Measurements from ENCODE around the gene CCDC51. TPM values are rescaled to one million over a fixed set of nuclear protein-coding genes. Genes with fewer than 3 reads are reported as not detected.

The CCDC51 gene
- total and polyA plus RNA-seq, 7 experiments from 2014 or later = 3.6 to 16.5 (median 7.1) TPM

DNA sequence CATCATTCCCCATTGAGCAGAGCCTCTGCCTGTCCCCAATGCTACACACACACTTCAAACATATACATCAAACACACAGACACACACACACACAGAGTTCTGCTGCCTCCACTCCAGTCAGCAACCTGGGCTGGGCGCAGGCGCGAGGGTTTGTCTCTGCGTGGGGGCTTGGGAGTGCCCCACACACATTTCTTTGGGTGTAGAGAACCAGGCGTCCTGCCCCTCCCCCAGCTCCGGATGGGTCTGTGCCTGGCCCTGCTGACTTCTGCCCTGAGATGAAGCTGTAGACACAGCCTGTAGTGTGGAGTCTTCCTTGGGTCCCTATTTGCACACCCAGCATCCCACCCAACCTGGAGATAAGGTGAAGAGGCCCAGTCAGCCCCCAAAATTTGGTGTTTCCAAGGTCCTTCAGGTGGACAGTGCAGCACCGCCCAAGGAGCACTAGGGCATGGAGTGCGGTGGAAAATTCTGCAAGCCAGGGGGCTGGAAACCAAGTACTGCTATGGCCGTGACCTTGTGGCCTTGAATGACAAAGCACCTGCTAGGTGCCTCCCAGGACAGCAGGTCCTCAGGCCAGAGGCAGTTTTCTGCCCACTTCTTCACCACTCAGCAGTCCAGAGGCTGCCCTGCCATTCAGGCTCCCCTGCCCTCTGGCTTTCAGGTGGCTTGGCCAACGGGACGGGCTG, 41.1 kb downstream of the CCDC51 start:
- Histone ChIP-seq H3K27ac (ENCODE audit: low read depth, low read length) (no peak overlapping the region), H3K4me3 (ENCODE audit: low read length) (no peak overlapping the region), H3K9me3 (ENCODE audit: control insufficient read depth in 2 of 3, low read length in 3 of 3) (no peaks in the 10 kb centered on the region), H3K27me3 (ENCODE audit: control insufficient read depth in 2 of 2, insufficient read depth in 2 of 2, low read length in 2 of 2) (no peaks in the 10 kb centered on the region), H3K4me1 (ENCODE audit: control insufficient read depth in 2 of 2, insufficient read depth in 2 of 2, low read length in 2 of 2) (no peaks in the 10 kb centered on the region), H3K36me3 (ENCODE audit: control insufficient read depth in 2 of 3, insufficient read depth in 3 of 3, low read length in 3 of 3) (no peaks in the 10 kb centered on the region)
- ATAC-seq (no peak), DNase-seq (no peak)
- Mint-ChIP-seq H3K4me3 (no peak overlapping the region), H3K36me3 (no peaks in the 10 kb centered on the region), H3K4me1 (peaks cover 0 to 3% (median 0%) of the 10 kb centered on the region in 7 donors), H3K27ac (no peak overlapping the region), H3K9me3 (no peaks in the 10 kb centered on the region), H3K27me3 (peaks cover 0 to 10% (median 10%) of the 10 kb centered on the region in 5 donors)
- POLR2A ChIA-PET = interaction anchor here (2.7 kb wide), 1 partner anchor 149 kb away, joined by 17 read pairs; no protein-coding TSS in a partner anchor
- intact Hi-C loops (cut with micrococcal nuclease) = no loop called here
- CTCF ChIA-PET = interaction anchor here (5.3 to 5.8 kb wide), 2 partner anchors 35 to 150 kb away, joined by 115 to 187 read pairs; partner anchors contain the start of gene PLXNB1

DNA sequence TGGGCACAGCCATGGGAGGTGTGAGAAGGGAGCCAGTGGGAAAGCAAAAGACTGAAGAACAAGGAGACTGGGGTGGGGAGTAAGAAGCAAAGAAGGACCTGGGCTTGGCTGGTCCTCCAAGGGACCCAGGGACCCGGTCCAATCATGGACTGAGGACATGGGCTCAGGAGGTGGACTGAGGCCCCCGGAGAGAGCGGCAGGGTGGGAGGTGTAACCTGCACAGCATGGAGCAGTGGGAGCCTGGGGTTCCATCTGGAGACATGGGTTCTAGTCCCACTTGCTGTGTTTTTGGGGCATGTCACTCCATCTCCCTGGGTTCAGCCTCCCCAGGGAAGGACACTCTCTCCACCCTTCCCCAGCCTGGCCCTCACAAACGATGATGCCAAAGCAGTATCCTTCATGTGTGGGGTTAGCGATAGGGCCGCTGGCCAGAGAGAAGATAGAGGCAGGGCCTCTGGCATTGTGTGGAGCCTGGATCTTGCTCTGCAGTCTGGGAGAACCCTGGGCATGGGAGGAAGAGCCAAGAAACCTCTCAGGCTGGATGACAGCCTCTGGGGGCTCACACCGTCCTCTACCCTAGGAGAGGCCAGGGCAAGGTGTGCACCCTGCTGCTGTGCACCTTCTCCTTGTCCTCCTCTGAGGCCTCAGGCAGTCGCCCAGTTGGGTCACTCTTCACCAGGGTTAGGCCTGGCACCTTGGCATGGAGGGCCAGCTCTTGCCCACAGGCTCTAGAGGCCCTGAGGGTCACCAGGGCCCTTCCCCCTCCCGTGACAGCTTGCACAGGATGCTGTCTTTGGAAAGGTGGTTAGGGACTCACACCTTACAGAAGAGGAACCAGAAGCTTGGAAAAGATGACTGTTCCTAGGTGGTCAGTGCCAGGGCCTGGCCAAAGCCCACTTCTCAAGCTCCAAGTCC, 41.9 kb downstream of the CCDC51 start:
- Mint-ChIP-seq H3K9me3 (no peaks in the 10 kb centered on the region), H3K27me3 (peaks cover 0 to 14% (median 10%) of the 10 kb centered on the region in 5 donors), H3K4me1 (peaks cover 0 to 3% (median 0%) of the 10 kb centered on the region in 7 donors), H3K4me3 (no peak overlapping the region), H3K36me3 (no peaks in the 10 kb centered on the region), H3K27ac (no peak overlapping the region)
- H3K27me3 ChIP-seq (ENCODE audit: control insufficient read depth in 2 of 2, insufficient read depth in 2 of 2, low read length in 2 of 2) = no peaks in the 10 kb centered on the region
- DNase-seq = no peak
- H3K4me3 ChIP-seq (ENCODE audit: low read length) = no peak overlapping the region
- H3K27ac ChIP-seq (ENCODE audit: low read depth, low read length) = no peak overlapping the region
- ChIA-PET CTCF (interaction anchor here (5.3 to 5.8 kb wide), 2 partner anchors 36 to 151 kb away, joined by 115 to 187 read pairs; partner anchors contain the start of gene PLXNB1), POLR2A (no interaction called here)
- no peaks in the 10 kb centered on the region for H3K36me3 ChIP-seq (ENCODE audit: control insufficient read depth in 2 of 3, insufficient read depth in 3 of 3, low read length in 3 of 3)
- ATAC-seq = no peak
- no peaks in the 10 kb centered on the region for H3K4me1 ChIP-seq (ENCODE audit: control insufficient read depth in 2 of 2, insufficient read depth in 2 of 2, low read length in 2 of 2)
- H3K9me3 ChIP-seq (ENCODE audit: control insufficient read depth in 2 of 3, low read length in 3 of 3) = no peaks in the 10 kb centered on the region
- intact Hi-C loops (cut with micrococcal nuclease) = no loop called here

DNA sequence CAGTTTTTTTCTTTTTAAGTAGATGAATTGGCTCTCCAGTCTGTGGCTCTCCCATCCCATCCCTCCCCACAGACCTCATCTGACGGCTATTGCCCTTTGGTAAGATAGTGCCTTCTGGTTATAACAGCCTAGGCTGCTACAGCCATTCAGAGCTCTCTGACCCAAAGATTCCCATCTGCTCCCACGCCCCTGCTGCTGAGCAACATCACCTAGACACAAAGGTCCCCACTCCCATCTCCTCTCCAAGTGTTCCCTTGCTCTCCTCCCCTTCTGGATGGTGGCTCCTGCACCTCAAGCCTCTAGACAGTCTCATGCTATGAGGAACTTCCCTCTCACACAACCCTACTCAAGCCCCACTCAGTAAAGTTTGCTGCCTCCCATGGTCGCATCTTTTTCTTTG, 44.2 kb downstream of the CCDC51 start:
- Histone ChIP-seq H3K27me3 (ENCODE audit: control insufficient read depth in 2 of 2, insufficient read depth in 2 of 2, low read length in 2 of 2) (no peaks in the 10 kb centered on the region), H3K36me3 (ENCODE audit: control insufficient read depth in 2 of 3, insufficient read depth in 3 of 3, low read length in 3 of 3) (no peaks in the 10 kb centered on the region), H3K4me3 (ENCODE audit: low read length) (no peak overlapping the region), H3K27ac (ENCODE audit: low read depth, low read length) (no peak overlapping the region), H3K9me3 (ENCODE audit: control insufficient read depth in 2 of 3, low read length in 3 of 3) (no peaks in the 10 kb centered on the region), H3K4me1 (ENCODE audit: control insufficient read depth in 2 of 2, insufficient read depth in 2 of 2, low read length in 2 of 2) (no peaks in the 10 kb centered on the region)
- H3K27me3 Mint-ChIP-seq = peaks cover 6 to 14% (median 10%) of the 10 kb centered on the region in 5 donors
- no peak overlapping the region for H3K27ac Mint-ChIP-seq
- no peak overlapping the region for H3K4me3 Mint-ChIP-seq
- ATAC-seq (no peak), DNase-seq (no peak)
- H3K4me1 Mint-ChIP-seq = no peaks in the 10 kb centered on the region
- POLR2A ChIA-PET = no interaction called here
- H3K36me3 Mint-ChIP-seq = no peaks in the 10 kb centered on the region
- no peaks in the 10 kb centered on the region for H3K9me3 Mint-ChIP-seq
- intact Hi-C loops (cut with micrococcal nuclease) = no loop called here
- CTCF ChIA-PET = interaction anchor here (1.0 kb wide), 1 partner anchor 112 kb away, joined by 3 read pairs; no protein-coding TSS in a partner anchor

DNA sequence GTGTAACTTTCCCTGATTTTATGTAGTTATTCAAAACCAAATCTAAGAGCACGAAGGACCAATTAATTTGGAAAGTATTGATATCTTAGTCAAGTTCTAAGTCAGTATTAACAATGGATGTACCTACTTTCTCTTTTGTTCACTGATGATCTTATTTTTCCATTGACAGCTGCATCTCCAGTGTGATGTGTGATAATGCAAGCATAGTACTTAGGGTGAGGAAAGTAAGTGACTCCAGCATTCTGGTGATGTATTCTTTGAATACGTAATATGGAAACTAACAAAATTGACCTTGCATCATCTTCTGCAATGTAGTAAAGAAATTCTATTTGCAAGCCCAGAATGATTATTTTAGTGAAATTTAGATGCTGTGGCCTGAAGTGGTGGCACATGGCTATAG, 45.5 kb downstream of the CCDC51 start:
- no peaks in the 10 kb centered on the region for H3K9me3 Mint-ChIP-seq
- ChIA-PET POLR2A (no interaction called here), CTCF (interaction anchor here (0.6 kb wide), 1 partner anchor 155 kb away, joined by 3 read pairs; no protein-coding TSS in a partner anchor)
- H3K4me3 Mint-ChIP-seq = no peak overlapping the region
- H3K4me3 ChIP-seq (ENCODE audit: low read length) = no peak overlapping the region
- H3K27me3 ChIP-seq (ENCODE audit: control insufficient read depth in 2 of 2, insufficient read depth in 2 of 2, low read length in 2 of 2) = no peaks in the 10 kb centered on the region
- no peaks in the 10 kb centered on the region for H3K36me3 Mint-ChIP-seq
- no peaks in the 10 kb centered on the region for H3K9me3 ChIP-seq (ENCODE audit: control insufficient read depth in 2 of 3, low read length in 3 of 3)
- H3K36me3 ChIP-seq (ENCODE audit: control insufficient read depth in 2 of 3, insufficient read depth in 3 of 3, low read length in 3 of 3) = no peaks in the 10 kb centered on the region
- intact Hi-C loops (cut with micrococcal nuclease) = no loop called here
- no peak overlapping the region for H3K27ac ChIP-seq (ENCODE audit: low read depth, low read length)
- H3K27me3 Mint-ChIP-seq = peaks cover 6 to 20% (median 9%) of the 10 kb centered on the region in 5 donors
- no peaks in the 10 kb centered on the region for H3K4me1 ChIP-seq (ENCODE audit: control insufficient read depth in 2 of 2, insufficient read depth in 2 of 2, low read length in 2 of 2)
- no peak overlapping the region for H3K27ac Mint-ChIP-seq
- ATAC-seq (no peak), DNase-seq (no peak)
- no peaks in the 10 kb centered on the region for H3K4me1 Mint-ChIP-seq

DNA sequence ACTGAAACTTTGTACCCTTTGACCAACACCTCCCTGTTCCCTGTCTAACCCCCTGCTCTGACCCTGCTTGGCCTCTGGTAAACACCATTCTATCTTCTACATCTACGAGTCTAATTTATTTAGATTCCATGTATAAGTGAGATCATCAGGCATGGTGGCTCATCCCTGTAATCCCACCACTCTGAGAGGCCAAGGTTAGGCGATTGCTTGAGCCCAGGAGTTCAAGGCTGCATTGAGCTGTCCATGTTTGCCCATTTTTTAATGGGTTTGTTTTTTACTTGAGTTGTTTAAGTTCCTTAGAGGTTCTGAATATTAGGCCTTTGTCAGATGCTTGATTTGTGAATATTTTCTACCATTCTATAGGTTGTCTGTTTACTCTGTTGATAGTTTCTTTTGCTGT, 51.0 kb downstream of the CCDC51 start:
- Mint-ChIP-seq H3K27ac (no peak overlapping the region), H3K36me3 (peaks cover 0 to 4% (median 0%) of the 10 kb centered on the region in 5 donors), H3K27me3 (peaks cover 4 to 52% (median 6%) of the 10 kb centered on the region in 5 donors), H3K4me3 (no peak overlapping the region), H3K4me1 (no peaks in the 10 kb centered on the region), H3K9me3 (peaks cover 0 to 2% (median 0%) of the 10 kb centered on the region in 11 donors)
- Histone ChIP-seq H3K4me1 (ENCODE audit: control insufficient read depth in 2 of 2, insufficient read depth in 2 of 2, low read length in 2 of 2) (no peaks in the 10 kb centered on the region), H3K36me3 (ENCODE audit: control insufficient read depth in 2 of 3, insufficient read depth in 3 of 3, low read length in 3 of 3) (no peaks in the 10 kb centered on the region), H3K9me3 (ENCODE audit: control insufficient read depth in 2 of 3, low read length in 3 of 3) (no peaks in the 10 kb centered on the region), H3K27ac (ENCODE audit: low read depth, low read length) (no peak overlapping the region), H3K27me3 (ENCODE audit: control insufficient read depth in 2 of 2, insufficient read depth in 2 of 2, low read length in 2 of 2) (no peaks in the 10 kb centered on the region), H3K4me3 (ENCODE audit: low read length) (no peak overlapping the region)
- POLR2A ChIA-PET = no interaction called here
- intact Hi-C loops (cut with micrococcal nuclease) = no loop called here
- ATAC-seq (no peak), DNase-seq (no peak)
- CTCF ChIA-PET = no interaction called here

DNA sequence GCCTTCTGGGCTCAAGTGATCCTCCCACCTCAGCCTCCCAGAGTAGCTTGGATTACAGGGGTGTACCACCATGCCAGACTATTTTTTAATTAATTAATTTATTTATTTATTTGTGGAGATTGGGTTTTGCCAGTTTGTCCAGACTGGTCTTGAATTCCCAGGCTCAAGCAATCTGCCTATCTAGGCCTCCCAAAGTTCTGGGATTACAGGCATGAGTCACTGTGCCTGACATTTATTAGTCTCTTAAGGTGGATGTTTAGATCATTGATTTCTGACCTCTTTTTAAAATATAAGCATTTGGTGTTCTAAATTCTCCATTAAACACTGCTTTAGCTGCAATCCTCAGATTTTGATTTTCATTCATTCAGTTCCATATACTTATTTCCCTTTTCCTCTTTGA, 52.3 kb downstream of the CCDC51 start:
- CTCF ChIA-PET = interaction anchor here (0.5 kb wide), 1 partner anchor 996 kb away, joined by 3 read pairs; no protein-coding TSS in a partner anchor
- no peak for ATAC-seq
- H3K27ac ChIP-seq (ENCODE audit: low read depth, low read length) = no peak overlapping the region
- H3K4me1 ChIP-seq (ENCODE audit: control insufficient read depth in 2 of 2, insufficient read depth in 2 of 2, low read length in 2 of 2) = no peaks in the 10 kb centered on the region
- intact Hi-C loops (cut with micrococcal nuclease) = no loop called here
- peaks cover 0 to 2% (median 0%) of the 10 kb centered on the region in 11 donors for H3K9me3 Mint-ChIP-seq
- no peak for DNase-seq
- peaks cover 0 to 4% (median 0%) of the 10 kb centered on the region in 5 donors for H3K36me3 Mint-ChIP-seq
- POLR2A ChIA-PET = interaction anchor here (0.7 kb wide), 1 partner anchor 71 kb away, joined by 4 read pairs; no protein-coding TSS in a partner anchor
- no peaks in the 10 kb centered on the region for H3K9me3 ChIP-seq (ENCODE audit: control insufficient read depth in 2 of 3, low read length in 3 of 3)
- no peaks in the 10 kb centered on the region for H3K36me3 ChIP-seq (ENCODE audit: control insufficient read depth in 2 of 3, insufficient read depth in 3 of 3, low read length in 3 of 3)
- H3K27me3 Mint-ChIP-seq = peaks cover 0 to 61% (median 6%) of the 10 kb centered on the region in 5 donors
- H3K4me3 ChIP-seq (ENCODE audit: low read length) = no peak overlapping the region
- H3K4me3 Mint-ChIP-seq = no peak overlapping the region
- H3K27me3 ChIP-seq (ENCODE audit: control insufficient read depth in 2 of 2, insufficient read depth in 2 of 2, low read length in 2 of 2) = no peaks in the 10 kb centered on the region
- H3K4me1 Mint-ChIP-seq = no peaks in the 10 kb centered on the region
- H3K27ac Mint-ChIP-seq = no peak overlapping the region

All from naive thymus-derived CD4-positive, alpha-beta T cell (primary cell).